ENCODE data around the gene UBAP1.

- TF ChIP-seq CTCF (IDR thresholded peaks at IDR 0.05; ENCODE audit: low read depth, low read length) (no peak), POLR2A (IDR thresholded peaks at IDR 0.05; ENCODE audit: extremely low read depth, insufficient read length) (no peak), MAX (IDR thresholded peaks at IDR 0.05; ENCODE audit: low read depth, low read length) (no peak), MYC (IDR thresholded peaks at IDR 0.05; ENCODE audit: low read depth, low read length) (no peak)
Observed at GRCh38 chr9:34249274-34249673, 70.4 kb downstream of the UBAP1 start.
